ENCODE results near the gene EIF4G3.

DNA sequence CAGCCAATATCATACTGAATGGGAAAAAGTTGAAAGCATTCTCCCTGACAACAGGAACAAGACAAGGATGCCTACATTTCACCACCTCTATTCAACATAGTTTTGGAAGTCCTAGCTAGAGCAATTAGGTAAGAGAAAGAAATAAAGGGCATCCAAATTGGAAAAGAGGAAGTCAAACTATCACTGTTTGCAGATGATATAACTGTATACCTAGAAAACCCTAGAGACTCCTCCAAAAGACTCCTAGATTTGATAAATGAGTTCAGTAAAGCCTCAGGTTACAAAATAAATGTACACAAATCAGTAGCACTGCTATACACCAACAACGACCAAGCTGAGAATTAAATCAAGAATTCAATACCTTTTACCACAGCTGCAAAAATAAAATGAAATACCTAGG, 218.3 kb downstream of the EIF4G3 start:
- TF ChIP-seq EZH2 (IDR thresholded peaks at IDR 0.05; ENCODE audit: low read depth, low read length, severe bottlenecking) (no peak), POLR2AphosphoS5 (IDR thresholded peaks at IDR 0.05; ENCODE audit: low read depth, low read length) (no peak), POLR2A (IDR thresholded peaks at IDR 0.05; ENCODE audit: control extremely low read depth in 1 of 2, low read depth in 2 of 2, low read length in 2 of 2) (no peak)
- TF ChIP-seq, protein P1, sequence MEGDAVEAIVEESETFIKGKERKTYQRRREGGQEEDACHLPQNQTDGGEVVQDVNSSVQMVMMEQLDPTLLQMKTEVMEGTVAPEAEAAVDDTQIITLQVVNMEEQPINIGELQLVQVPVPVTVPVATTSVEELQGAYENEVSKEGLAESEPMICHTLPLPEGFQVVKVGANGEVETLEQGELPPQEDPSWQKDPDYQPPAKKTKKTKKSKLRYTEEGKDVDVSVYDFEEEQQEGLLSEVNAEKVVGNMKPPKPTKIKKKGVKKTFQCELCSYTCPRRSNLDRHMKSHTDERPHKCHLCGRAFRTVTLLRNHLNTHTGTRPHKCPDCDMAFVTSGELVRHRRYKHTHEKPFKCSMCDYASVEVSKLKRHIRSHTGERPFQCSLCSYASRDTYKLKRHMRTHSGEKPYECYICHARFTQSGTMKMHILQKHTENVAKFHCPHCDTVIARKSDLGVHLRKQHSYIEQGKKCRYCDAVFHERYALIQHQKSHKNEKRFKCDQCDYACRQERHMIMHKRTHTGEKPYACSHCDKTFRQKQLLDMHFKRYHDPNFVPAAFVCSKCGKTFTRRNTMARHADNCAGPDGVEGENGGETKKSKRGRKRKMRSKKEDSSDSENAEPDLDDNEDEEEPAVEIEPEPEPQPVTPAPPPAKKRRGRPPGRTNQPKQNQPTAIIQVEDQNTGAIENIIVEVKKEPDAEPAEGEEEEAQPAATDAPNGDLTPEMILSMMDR (IDR thresholded peaks at IDR 0.05; ENCODE audit: control extremely low read depth in 1 of 3, insufficient read depth in 1 of 3, low read depth in 1 of 3, low read length in 3 of 3): no peak
